ENCODE results near the gene HS3ST2.
"Not testable (repeated sequence)": the region's sequence is repeated elsewhere in the genome, so short reads cannot be mapped to it uniquely, and the experiment has no call there.

The HS3ST2 gene

GRCh38 chr16:22879466-22879865 is 65.5 kb downstream of the HS3ST2 start:
- DNase-seq: no peak

GRCh38 chr16:22882981-22883380 is 69.0 kb downstream of the HS3ST2 start:
- DNase-seq: no peak

- no peak for DNase-seq
Measured at GRCh38 chr16:22885951-22886350, 72.0 kb downstream of the HS3ST2 start.

GRCh38 chr16:22886927-22887326 is 73.0 kb downstream of the HS3ST2 start:
- DNase-seq: no peak

GRCh38 chr16:22887445-22887844 is 73.5 kb downstream of the HS3ST2 start:
- no peak for DNase-seq

GRCh38 chr16:22888791-22889190 is 74.8 kb downstream of the HS3ST2 start:
- DNase-seq: no peak

- no peak for DNase-seq
Measured at GRCh38 chr16:22890976-22891375, 77.0 kb downstream of the HS3ST2 start.

DNA sequence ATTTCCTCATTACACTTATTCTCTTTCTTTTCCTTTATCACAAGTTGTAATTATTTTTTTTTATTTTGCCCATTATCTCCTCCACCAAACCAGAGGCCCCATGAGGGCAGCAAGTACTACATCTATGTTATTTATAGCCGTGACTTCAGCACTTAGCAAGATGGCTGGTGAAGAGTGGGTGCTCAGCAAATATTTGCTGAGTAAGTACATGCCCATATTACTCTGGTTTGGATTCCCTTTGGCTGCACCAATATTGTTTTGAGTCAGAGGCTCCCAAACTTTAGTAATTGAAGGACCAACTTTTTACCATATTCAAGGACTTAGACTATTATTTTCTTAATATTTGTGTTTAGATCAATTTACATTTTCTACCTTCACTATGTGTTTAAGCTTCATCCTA is 83.2 kb downstream of the HS3ST2 start:
- no peak for DNase-seq

GRCh38 chr16:22898131-22898530 is 84.2 kb downstream of the HS3ST2 start:
- no peak for DNase-seq

DNA sequence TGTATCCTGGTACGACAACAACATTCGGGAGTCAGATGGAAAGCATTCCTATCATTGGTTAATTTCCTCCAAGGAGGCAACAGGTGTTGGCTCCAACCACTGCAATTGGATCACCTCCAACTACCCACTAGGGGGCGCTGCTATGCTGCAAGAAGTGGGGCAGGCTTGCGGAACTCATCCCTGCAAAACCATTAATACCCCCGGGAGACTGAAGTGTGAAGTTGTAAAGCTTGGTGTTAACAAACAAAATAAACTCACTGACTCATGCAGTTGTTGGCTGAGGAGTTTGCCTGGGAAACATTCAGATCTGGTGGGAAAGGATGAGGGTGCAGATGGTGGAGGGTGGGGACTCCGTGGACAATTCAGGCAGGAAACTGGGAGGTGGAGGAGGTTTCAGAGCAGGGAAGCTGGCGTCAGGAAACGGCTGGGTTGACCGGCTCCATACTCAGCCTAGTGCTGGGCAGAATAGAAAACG is 84.9 kb downstream of the HS3ST2 start:
- DNase-seq: peak; percentile 61

DNA sequence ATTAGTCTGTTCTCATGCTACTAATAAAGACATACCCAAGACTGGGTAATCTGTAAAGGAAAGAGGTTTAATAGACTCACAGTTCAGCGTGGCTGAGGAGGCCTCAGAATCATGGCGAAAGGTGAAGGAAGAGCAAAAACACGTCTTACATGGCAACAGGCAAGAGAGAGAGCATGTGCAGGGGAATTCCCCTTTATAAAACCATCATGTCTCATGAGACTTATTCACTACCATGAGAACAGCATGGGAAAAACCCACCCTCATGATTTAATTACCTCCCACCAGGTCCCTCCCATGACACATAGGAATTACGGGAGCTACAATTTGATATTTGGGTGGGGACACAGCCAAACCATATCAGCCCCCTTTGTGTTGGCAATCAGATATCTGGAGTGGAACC is 85.6 kb downstream of the HS3ST2 start:
- DNase-seq: not testable (repeated sequence)

DNA sequence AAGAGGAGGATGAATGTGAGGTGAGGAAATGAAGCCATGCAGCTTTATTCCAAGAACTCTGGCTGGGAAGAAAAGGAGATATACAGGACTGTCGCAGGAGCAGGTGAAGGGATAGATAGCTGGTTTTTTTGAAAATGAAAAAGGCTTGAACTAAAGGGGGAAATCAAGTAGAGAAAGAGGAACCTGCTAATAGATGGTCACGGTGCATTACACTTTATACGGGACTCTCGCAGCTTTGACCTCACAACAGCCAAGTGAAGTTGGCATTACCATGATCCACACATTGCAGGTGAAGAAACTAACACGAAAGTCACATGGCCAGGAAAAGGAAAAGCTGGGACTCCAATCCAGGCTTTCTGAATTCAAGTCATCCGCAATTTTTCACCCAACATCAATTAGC is 86.9 kb downstream of the HS3ST2 start:
- no peak for DNase-seq

DNA sequence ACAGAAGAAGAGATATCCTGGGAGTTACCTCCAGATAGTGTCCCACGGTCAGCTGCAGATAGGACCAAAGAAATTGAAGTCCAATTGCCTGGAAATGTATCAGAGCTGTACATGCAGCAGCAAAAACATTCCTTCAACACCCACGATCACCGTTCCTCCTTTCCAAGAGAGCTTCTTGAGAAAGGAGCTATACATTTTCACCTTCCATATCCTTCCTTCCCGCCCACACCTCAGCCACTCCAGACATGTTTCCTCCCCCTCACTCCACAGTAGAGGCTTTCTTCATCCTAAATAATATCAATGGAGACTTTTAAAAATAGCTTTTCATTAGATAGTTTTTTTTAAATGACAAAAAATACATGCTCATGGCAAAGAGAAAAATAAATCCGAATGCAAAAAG is 87.6 kb downstream of the HS3ST2 start:
- no peak for DNase-seq

GRCh38 chr16:22903716-22904115 is 89.8 kb downstream of the HS3ST2 start:
- DNase-seq: no peak

- DNase-seq: no peak
Measured at GRCh38 chr16:22912654-22913053, 98.7 kb downstream of the HS3ST2 start.

DNA sequence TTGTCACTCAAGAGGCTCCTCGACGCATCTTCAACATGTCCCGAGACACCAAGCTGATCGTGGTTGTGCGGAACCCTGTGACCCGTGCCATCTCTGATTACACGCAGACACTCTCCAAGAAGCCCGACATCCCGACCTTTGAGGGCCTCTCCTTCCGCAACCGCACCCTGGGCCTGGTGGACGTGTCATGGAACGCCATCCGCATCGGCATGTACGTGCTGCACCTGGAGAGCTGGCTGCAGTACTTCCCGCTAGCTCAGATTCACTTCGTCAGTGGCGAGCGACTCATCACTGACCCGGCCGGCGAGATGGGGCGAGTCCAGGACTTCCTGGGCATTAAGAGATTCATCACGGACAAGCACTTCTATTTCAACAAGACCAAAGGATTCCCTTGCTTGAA is 101.0 kb downstream of the HS3ST2 start:
- no peak for DNase-seq

- no peak for DNase-seq
Measured at GRCh38 chr16:22923491-22923890, 109.5 kb downstream of the HS3ST2 start.

- DNase-seq: no peak
Measured at GRCh38 chr16:22924492-22924891, 110.5 kb downstream of the HS3ST2 start.

DNA sequence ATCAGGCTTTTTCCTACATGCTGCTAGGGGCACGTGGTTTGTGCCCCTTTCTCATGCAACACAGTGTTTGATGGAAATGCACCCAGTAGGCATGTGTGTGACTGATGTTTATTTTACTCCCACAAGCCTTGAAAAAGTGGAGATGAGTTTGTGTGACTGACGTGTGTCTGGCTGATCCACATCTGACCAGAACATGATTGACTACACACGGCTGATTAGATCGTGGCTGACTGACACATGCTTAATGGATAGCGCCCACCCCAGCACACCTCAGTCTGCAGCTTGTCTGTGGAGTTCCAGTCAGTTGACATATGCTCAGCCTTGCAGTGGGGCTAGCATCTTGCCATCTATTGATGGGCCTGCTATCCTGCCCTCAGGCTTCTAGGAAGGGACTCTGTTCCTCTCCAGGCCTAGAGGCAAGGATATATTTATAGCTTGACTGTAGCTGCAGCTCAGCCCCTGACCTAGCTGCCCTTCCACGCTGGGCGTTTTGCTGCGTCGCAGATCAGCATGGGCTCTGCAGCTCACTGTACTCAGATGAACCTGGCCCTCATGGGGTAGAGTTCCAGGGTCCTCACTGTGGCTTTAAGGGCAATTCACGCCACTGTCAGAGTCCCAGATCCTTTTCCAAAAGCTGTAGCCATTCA is 112.3 kb downstream of the HS3ST2 start:
- no peak for DNase-seq

DNA sequence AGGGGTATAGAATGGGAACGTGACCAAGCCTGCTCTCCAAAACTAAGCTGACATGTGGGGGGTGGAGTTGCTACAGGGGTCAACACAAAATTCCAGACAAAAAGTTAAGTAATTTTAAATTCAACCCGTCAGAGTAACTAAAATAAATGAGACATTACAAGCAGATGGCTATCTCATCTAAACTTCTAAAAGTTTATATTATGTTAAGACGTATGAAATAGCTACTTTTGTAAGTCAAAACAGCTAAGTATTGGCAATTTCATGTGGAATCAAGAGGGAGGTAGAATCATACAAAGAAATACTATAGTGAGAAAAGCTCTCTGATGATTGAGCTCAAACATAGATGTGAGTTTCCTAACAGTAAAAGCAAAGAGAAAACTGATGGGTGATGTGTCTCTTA is 113.3 kb downstream of the HS3ST2 start:
- DNase-seq: no peak

GRCh38 chr16:22928882-22929435 is 115.0 kb downstream of the HS3ST2 start:
- no peak for DNase-seq

DNA sequence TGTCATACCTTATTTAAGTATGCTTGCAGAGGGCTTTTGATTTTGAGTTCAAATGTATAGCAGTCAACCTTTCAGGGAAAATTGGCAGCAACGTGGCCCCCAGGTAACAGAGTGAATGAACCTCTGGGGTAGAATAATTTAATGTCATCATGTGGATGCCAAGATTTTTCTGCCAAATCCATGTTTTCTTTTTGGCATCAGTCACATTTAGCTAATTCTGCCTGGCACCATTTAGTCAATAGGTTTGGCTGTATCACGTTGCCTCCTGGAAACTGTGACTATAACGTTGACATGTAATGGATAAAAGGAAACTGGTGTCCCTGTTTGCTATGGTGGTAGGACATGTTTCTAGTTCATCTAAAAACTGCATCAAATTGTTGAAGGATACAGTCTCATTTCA is 115.5 kb downstream of the HS3ST2 start:
- no peak for DNase-seq

GRCh38 chr16:22932032-22932771 is 118.2 kb downstream of the HS3ST2 start:
- no peak for DNase-seq

DNA sequence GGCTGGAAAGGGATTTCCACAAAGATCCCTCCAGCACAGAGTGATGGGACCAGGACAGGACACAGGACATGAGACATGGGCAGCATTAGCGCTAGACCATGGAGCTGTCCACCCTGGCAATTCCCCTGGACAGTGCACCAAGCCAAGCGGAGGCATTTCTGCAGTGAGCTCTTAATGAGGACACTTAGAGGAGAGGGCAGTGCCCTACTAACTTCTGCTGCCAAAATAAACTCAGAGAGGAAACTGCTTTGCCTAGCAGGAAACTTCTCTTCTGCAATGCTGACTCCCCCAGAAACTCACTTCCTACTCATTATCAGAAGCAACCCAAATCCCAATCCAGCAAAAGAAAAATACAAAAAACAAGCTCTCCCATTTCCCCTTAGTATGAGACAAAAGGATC is 119.2 kb downstream of the HS3ST2 start:
- DNase-seq: no peak

Measured in right kidney (tissue), 1 donor.